ENCODE data around the gene PPM1E.

The PPM1E gene

DNA sequence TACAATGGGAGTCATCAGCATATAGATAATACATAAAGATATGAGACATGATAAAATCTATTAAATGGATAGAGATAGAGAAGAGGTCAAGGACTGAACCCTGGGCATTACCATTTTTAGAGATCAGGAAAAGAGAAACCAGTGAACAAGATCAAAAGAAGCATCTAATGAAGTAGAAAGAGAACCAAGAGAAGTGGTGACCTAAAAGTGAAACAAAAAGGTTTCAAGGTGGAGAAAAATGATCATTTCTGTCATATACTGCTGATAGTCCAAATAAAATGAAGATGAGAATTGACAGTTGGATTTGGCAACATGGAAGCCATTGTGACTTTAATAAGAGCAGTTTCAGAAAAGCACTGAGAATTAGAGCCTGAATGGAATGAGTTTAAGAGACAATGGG lies 165.1 kb downstream of the PPM1E start:
- Histone ChIP-seq H3K79me1 (ENCODE audit: low read length) (no peaks in the 10 kb centered on the region), H3K27ac (ENCODE audit: low read depth, low read length) (no peak overlapping the region), H2AK5ac (ENCODE audit: low read length) (no peak overlapping the region), H3K9ac (ENCODE audit: low read length) (no peak overlapping the region), H3K4me3 (ENCODE audit: low read depth, low read length) (no peak overlapping the region), H4K91ac (ENCODE audit: low read depth, low read length) (no peak overlapping the region), H3K9me3 (ENCODE audit: insufficient read depth, low read depth, low read length) (no peaks in the 10 kb centered on the region), H2BK12ac (ENCODE audit: low read length) (no peak overlapping the region), H4K8ac (ENCODE audit: low read depth, low read length) (no peak overlapping the region), H3K23ac (ENCODE audit: low read length) (no peak overlapping the region), H4K12ac (ENCODE audit: low read depth, low read length) (no peak overlapping the region), H3K4me2 (ENCODE audit: low read length) (no peak overlapping the region), H2BK120ac (ENCODE audit: insufficient read depth, low read length, poor library complexity) (no peak overlapping the region), H3K18ac (ENCODE audit: low read length) (no peak overlapping the region), H3K27me3 (ENCODE audit: insufficient read depth, low read length) (no peaks in the 10 kb centered on the region), H3K36me3 (ENCODE audit: control insufficient read depth in 1 of 2, insufficient read depth in 2 of 2, low read length in 2 of 2) (no peaks in the 10 kb centered on the region), H3K79me2 (ENCODE audit: control insufficient read depth, insufficient read depth, low read length, poor library complexity) (no peaks in the 10 kb centered on the region), H2BK5ac (ENCODE audit: low read depth, low read length, poor library complexity) (no peak overlapping the region), H2AFZ (ENCODE audit: insufficient read depth, low read length, poor library complexity) (no peak overlapping the region), H3K4me1 (ENCODE audit: control insufficient read depth in 1 of 2, insufficient read depth in 2 of 2, low read length in 2 of 2) (no peaks in the 10 kb centered on the region), H3K4ac (ENCODE audit: low read depth, low read length) (no peak overlapping the region), H3K14ac (ENCODE audit: low read length) (no peak overlapping the region)
- no peak for DNase-seq

DNA sequence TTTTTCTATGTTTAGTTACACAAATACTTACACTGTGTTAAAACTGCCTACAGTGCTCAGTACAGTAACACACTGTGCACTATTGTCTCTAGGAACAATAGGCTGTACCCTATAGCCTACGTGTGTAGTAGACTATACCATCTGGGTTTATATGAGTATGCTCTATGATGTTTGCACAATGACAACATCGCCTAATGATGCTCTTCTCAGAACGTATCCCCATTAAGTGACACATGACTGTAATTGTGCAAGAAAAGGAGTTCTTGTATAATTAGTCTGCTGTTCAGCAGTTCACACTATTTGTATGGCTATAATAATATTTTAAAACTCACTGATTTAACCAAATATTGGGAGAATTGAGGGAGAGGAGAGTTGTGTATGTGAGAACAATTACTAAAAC lies 177.3 kb downstream of the PPM1E start:
- peak in 1 of 2 donors; percentile 43 for DNase-seq
- Histone ChIP-seq H4K12ac (ENCODE audit: low read depth, low read length) (no peak overlapping the region), H3K4ac (ENCODE audit: low read depth, low read length) (no peak overlapping the region), H3K27me3 (ENCODE audit: insufficient read depth, low read length) (no peaks in the 10 kb centered on the region), H3K79me1 (ENCODE audit: low read length) (no peaks in the 10 kb centered on the region), H3K4me1 (ENCODE audit: control insufficient read depth in 1 of 2, insufficient read depth in 2 of 2, low read length in 2 of 2) (no peaks in the 10 kb centered on the region), H2BK12ac (ENCODE audit: low read length) (no peak overlapping the region), H3K23ac (ENCODE audit: low read length) (no peak overlapping the region), H4K8ac (ENCODE audit: low read depth, low read length) (no peak overlapping the region), H2BK120ac (ENCODE audit: insufficient read depth, low read length, poor library complexity) (no peak overlapping the region), H2AK5ac (ENCODE audit: low read length) (no peak overlapping the region), H3K9ac (ENCODE audit: low read length) (no peak overlapping the region), H3K18ac (ENCODE audit: low read length) (no peak overlapping the region), H2AFZ (ENCODE audit: insufficient read depth, low read length, poor library complexity) (no peak overlapping the region), H4K91ac (ENCODE audit: low read depth, low read length) (no peak overlapping the region), H3K4me3 (ENCODE audit: low read depth, low read length) (no peak overlapping the region), H3K27ac (ENCODE audit: low read depth, low read length) (no peak overlapping the region), H3K9me3 (ENCODE audit: insufficient read depth, low read depth, low read length) (no peaks in the 10 kb centered on the region), H3K79me2 (ENCODE audit: control insufficient read depth, insufficient read depth, low read length, poor library complexity) (no peaks in the 10 kb centered on the region), H2BK5ac (ENCODE audit: low read depth, low read length, poor library complexity) (no peak overlapping the region), H3K14ac (ENCODE audit: low read length) (no peak overlapping the region), H3K4me2 (ENCODE audit: low read length) (no peak overlapping the region), H3K36me3 (ENCODE audit: control insufficient read depth in 1 of 2, insufficient read depth in 2 of 2, low read length in 2 of 2) (no peaks in the 10 kb centered on the region)
- no CpG with 5 or more reads among the region's 3 CpGs for WGBS (ENCODE audit: extremely low coverage, insufficient coverage, insufficient read length)

DNA sequence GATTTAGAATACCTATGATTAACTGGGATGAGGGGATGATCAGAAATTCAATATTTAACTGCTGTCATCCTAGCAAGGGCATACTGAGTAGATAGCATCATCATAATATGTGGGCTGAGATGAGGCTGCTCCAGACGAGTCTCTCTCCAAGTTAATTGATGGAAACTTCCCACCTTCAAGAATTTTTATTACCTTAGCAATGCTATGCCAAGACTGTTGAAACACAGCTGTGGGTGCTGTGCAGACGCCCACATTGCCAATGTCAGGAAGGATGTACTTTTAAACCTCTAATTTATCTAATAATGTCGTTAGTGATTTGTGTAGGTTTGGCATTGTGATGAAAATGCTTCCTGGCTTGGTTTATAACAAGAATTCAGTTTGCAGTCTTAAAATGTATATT lies 180.6 kb downstream of the PPM1E start:
- no peak overlapping the region for H3K18ac ChIP-seq (ENCODE audit: low read length)
- H3K79me1 ChIP-seq (ENCODE audit: low read length), result no peaks in the 10 kb centered on the region
- H3K4ac ChIP-seq (ENCODE audit: low read depth, low read length), result no peak overlapping the region
- no peak for DNase-seq
- H4K12ac ChIP-seq (ENCODE audit: low read depth, low read length), result no peak overlapping the region
- no peak overlapping the region for H2BK120ac ChIP-seq (ENCODE audit: insufficient read depth, low read length, poor library complexity)
- H4K91ac ChIP-seq (ENCODE audit: low read depth, low read length), result no peak overlapping the region
- H2BK12ac ChIP-seq (ENCODE audit: low read length), result no peak overlapping the region
- H2AK5ac ChIP-seq (ENCODE audit: low read length), result no peak overlapping the region
- no peaks in the 10 kb centered on the region for H3K4me1 ChIP-seq (ENCODE audit: control insufficient read depth in 1 of 2, insufficient read depth in 2 of 2, low read length in 2 of 2)
- H3K4me3 ChIP-seq (ENCODE audit: low read depth, low read length), result no peak overlapping the region
- no peaks in the 10 kb centered on the region for H3K79me2 ChIP-seq (ENCODE audit: control insufficient read depth, insufficient read depth, low read length, poor library complexity)
- H3K9me3 ChIP-seq (ENCODE audit: insufficient read depth, low read depth, low read length), result no peaks in the 10 kb centered on the region
- H3K14ac ChIP-seq (ENCODE audit: low read length), result no peak overlapping the region
- WGBS (ENCODE audit: extremely low coverage, insufficient coverage, insufficient read length), result no CpG with 5 or more reads among the region's 3 CpGs
- no peak overlapping the region for H3K4me2 ChIP-seq (ENCODE audit: low read length)
- H3K23ac ChIP-seq (ENCODE audit: low read length), result no peak overlapping the region
- no peak overlapping the region for H3K27ac ChIP-seq (ENCODE audit: low read depth, low read length)
- H3K27me3 ChIP-seq (ENCODE audit: insufficient read depth, low read length), result no peaks in the 10 kb centered on the region
- H3K36me3 ChIP-seq (ENCODE audit: control insufficient read depth in 1 of 2, insufficient read depth in 2 of 2, low read length in 2 of 2), result no peaks in the 10 kb centered on the region
- no peak overlapping the region for H2BK5ac ChIP-seq (ENCODE audit: low read depth, low read length, poor library complexity)
- H3K9ac ChIP-seq (ENCODE audit: low read length), result no peak overlapping the region
- no peak overlapping the region for H2AFZ ChIP-seq (ENCODE audit: insufficient read depth, low read length, poor library complexity)
- no peak overlapping the region for H4K8ac ChIP-seq (ENCODE audit: low read depth, low read length)

DNA sequence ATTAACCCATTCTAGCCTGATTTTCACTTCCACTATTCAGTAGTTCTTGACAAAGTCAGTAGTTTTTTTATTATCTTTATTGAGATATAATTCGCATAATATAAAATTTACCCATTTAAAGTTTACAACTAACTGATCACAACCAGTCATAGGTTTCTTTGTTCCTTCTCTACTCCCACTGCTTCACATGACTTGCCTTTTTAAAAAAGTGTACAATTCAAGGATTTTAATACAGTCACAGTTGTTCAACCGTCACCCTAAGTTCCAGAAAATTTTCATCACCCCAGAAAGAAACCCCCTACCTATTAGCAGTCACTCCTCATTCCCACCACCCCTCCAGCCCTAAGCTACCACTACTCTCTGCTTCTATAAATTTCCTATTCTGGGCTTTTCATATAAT lies 188.5 kb downstream of the PPM1E start:
- no peak overlapping the region for H3K4ac ChIP-seq (ENCODE audit: low read depth, low read length)

More for the DNA sequence above, 188.5 kb downstream of the PPM1E start:
- no peak overlapping the region for H4K91ac ChIP-seq (ENCODE audit: low read depth, low read length)
- H3K18ac ChIP-seq (ENCODE audit: low read length), result no peak overlapping the region
- no peak overlapping the region for H2AFZ ChIP-seq (ENCODE audit: insufficient read depth, low read length, poor library complexity)
- no peaks in the 10 kb centered on the region for H3K9me3 ChIP-seq (ENCODE audit: insufficient read depth, low read depth, low read length)
- H3K4me3 ChIP-seq (ENCODE audit: low read depth, low read length), result no peak overlapping the region
- no peaks in the 10 kb centered on the region for H3K27me3 ChIP-seq (ENCODE audit: insufficient read depth, low read length)
- H3K4me1 ChIP-seq (ENCODE audit: control insufficient read depth in 1 of 2, insufficient read depth in 2 of 2, low read length in 2 of 2), result no peaks in the 10 kb centered on the region
- no peak overlapping the region for H2BK12ac ChIP-seq (ENCODE audit: low read length)
- H2BK120ac ChIP-seq (ENCODE audit: insufficient read depth, low read length, poor library complexity), result no peak overlapping the region
- no peak for DNase-seq
- no peaks in the 10 kb centered on the region for H3K79me2 ChIP-seq (ENCODE audit: control insufficient read depth, insufficient read depth, low read length, poor library complexity)
- no peak overlapping the region for H3K23ac ChIP-seq (ENCODE audit: low read length)
- WGBS (ENCODE audit: extremely low coverage, insufficient coverage, insufficient read length), result no CpG with 5 or more reads among the region's 2 CpGs
- H4K12ac ChIP-seq (ENCODE audit: low read depth, low read length), result no peak overlapping the region
- no peaks in the 10 kb centered on the region for H3K36me3 ChIP-seq (ENCODE audit: control insufficient read depth in 1 of 2, insufficient read depth in 2 of 2, low read length in 2 of 2)
- H3K79me1 ChIP-seq (ENCODE audit: low read length), result no peaks in the 10 kb centered on the region
- H4K8ac ChIP-seq (ENCODE audit: low read depth, low read length), result no peak overlapping the region
- H3K27ac ChIP-seq (ENCODE audit: low read depth, low read length), result no peak overlapping the region
- H2AK5ac ChIP-seq (ENCODE audit: low read length), result no peak overlapping the region
- no peak overlapping the region for H3K9ac ChIP-seq (ENCODE audit: low read length)
- H3K4me2 ChIP-seq (ENCODE audit: low read length), result no peak overlapping the region
- no peak overlapping the region for H2BK5ac ChIP-seq (ENCODE audit: low read depth, low read length, poor library complexity)
- H3K14ac ChIP-seq (ENCODE audit: low read length), result no peak overlapping the region
